Nephron progenitor cell (in vitro differentiated cells): ENCODE results near the gene SLC44A1.

ENCODE experiments used
- DNase-seq: peaks from one replicate; pipeline ENCODE4 v3.0.0; 2021
- H3K27ac Mint-ChIP-seq: 2 replicates; pipeline ENCODE4 v1.8.0; 2021; ENCODE audit warnings: mild to moderate bottlenecking, moderate library complexity, mixed read lengths
- H3K27me3 Mint-ChIP-seq: 2 replicates; pipeline ENCODE4 v1.8.0; 2021; ENCODE audit warnings: mild to moderate bottlenecking, low read depth, mixed read lengths; ENCODE audit not compliant: poor library complexity
- H3K36me3 Mint-ChIP-seq: 2 replicates; pipeline ENCODE4 v1.8.0; 2021; ENCODE audit warnings: low read depth, mixed read lengths
- H3K4me1 Mint-ChIP-seq: 2 replicates; pipeline ENCODE4 v1.8.0; 2021; ENCODE audit warnings: mixed read lengths
- H3K4me3 Mint-ChIP-seq: 2 replicates; pipeline ENCODE4 v1.8.0; 2021; ENCODE audit warnings: mild to moderate bottlenecking, moderate library complexity, mixed read lengths
- H3K9me3 Mint-ChIP-seq: 2 replicates; pipeline ENCODE4 v1.8.0; 2021; ENCODE audit warnings: mild to moderate bottlenecking, moderate library complexity, mixed read lengths
- CTCF ChIP-seq: fragments of 200-600 bp; sonication (generic); IDR thresholded peaks from 2 replicates; pipeline ENCODE4 v1.5.0; 2021; ENCODE audit warnings: antibody characterized with exemption

Gene SLC44A1

GRCh38 chr9:105219291-105219805 lies 25.1 kb upstream of the SLC44A1 start:
- no peak for TF ChIP-seq CTCF
- peaks cover 29% of the 10 kb centered on the region for H3K9me3 Mint-ChIP-seq
- H3K4me3 Mint-ChIP-seq, result no peak overlapping the region
- peaks cover 3% of the 10 kb centered on the region for H3K27me3 Mint-ChIP-seq
- peaks cover 23% of the 10 kb centered on the region for H3K36me3 Mint-ChIP-seq
- DNase-seq, result no peak
- no peak overlapping the region for H3K27ac Mint-ChIP-seq
- H3K4me1 Mint-ChIP-seq, result peaks cover 28% of the 10 kb centered on the region

- TF ChIP-seq CTCF, result no peak
- Mint-ChIP-seq H3K9me3 (peaks cover 38% of the 10 kb centered on the region), H3K27ac (no peak overlapping the region), H3K4me1 (peaks cover 28% of the 10 kb centered on the region), H3K36me3 (peaks cover 31% of the 10 kb centered on the region), H3K27me3 (peaks cover 3% of the 10 kb centered on the region), H3K4me3 (no peak overlapping the region)
- DNase-seq, result no peak
These were observed 24.0 kb upstream of the SLC44A1 start for GRCh38 chr9:105220451-105220850.

GRCh38 chr9:105223544-105224140 lies 20.8 kb upstream of the SLC44A1 start:
- H3K36me3 Mint-ChIP-seq, result peaks cover 39% of the 10 kb centered on the region
- no peak overlapping the region for H3K4me3 Mint-ChIP-seq
- DNase-seq, result no peak

DNA sequence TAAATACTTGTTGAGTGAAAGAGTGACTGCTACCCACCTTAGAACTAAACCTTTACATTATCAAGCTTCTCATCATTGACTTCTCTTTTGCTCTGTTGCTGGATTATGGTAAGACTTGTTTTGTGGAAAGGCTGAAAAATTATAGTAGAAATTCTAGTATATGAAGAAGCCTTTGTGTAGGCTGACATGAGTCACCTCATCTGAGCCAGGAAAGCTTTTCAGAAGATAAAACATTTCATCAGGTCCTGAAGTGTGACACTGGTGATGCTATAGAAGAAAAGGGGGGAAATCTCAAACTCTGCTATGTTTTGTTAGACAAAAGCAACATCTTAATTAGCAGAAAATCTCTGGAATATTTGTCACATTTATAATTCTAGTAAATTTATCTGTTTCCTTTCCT lies 18.4 kb upstream of the SLC44A1 start:
- no peaks in the 10 kb centered on the region for H3K4me1 Mint-ChIP-seq
- peaks cover 39% of the 10 kb centered on the region for H3K36me3 Mint-ChIP-seq
- H3K9me3 Mint-ChIP-seq, result peaks cover 48% of the 10 kb centered on the region
- no peak overlapping the region for H3K4me3 Mint-ChIP-seq
- no peak for DNase-seq
- TF ChIP-seq CTCF, result no peak
- H3K27me3 Mint-ChIP-seq, result peaks cover 3% of the 10 kb centered on the region
- H3K27ac Mint-ChIP-seq, result no peak overlapping the region

More at GRCh38 chr9:105223544-105224140, 20.8 kb upstream of the SLC44A1 start:
- Mint-ChIP-seq H3K27me3 (peaks cover 3% of the 10 kb centered on the region), H3K9me3 (peaks cover 48% of the 10 kb centered on the region), H3K4me1 (peaks cover 7% of the 10 kb centered on the region), H3K27ac (no peak overlapping the region)
- TF ChIP-seq CTCF, result no peak

DNA sequence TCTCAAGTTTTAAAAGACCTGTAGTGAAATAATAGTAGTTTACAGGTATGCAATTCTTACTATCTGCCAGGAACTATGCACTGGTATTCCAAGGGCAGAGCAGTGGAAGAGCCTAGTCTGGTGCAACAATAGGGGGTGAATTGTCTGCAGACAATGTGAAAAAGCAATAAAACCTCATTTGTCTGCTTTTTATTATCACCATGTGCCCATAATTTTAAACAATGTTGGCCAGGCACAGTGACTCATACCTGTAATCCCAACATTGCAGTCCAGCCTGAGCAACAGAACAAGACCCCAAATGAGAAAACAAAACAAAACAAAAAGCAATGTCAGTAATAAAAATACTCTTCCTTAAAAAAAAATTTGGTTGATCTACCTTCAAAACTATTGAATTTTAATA lies 12.2 kb upstream of the SLC44A1 start:
- Mint-ChIP-seq H3K4me1 (peaks cover 5% of the 10 kb centered on the region), H3K27ac (no peak overlapping the region), H3K9me3 (no peaks in the 10 kb centered on the region), H3K27me3 (no peaks in the 10 kb centered on the region), H3K4me3 (no peak overlapping the region), H3K36me3 (no peaks in the 10 kb centered on the region)
- TF ChIP-seq CTCF, result no peak
- no peak for DNase-seq

- no peaks in the 10 kb centered on the region for H3K27me3 Mint-ChIP-seq
- H3K4me3 Mint-ChIP-seq, result no peak overlapping the region
- peaks cover 5% of the 10 kb centered on the region for H3K4me1 Mint-ChIP-seq
- no peak for TF ChIP-seq CTCF
- no peak overlapping the region for H3K27ac Mint-ChIP-seq
- no peaks in the 10 kb centered on the region for H3K36me3 Mint-ChIP-seq
- H3K9me3 Mint-ChIP-seq, result no peaks in the 10 kb centered on the region
- no peak for DNase-seq
These were observed 10.6 kb upstream of the SLC44A1 start for GRCh38 chr9:105233873-105234272.
